ENCODE data around the gene CA4. TPM values are rescaled to one million over a fixed set of nuclear protein-coding genes. Genes with fewer than 3 reads are reported as not detected.
A peak's percentile ranks its signal among the peaks of the same experiment; 100 is the strongest.

Gene CA4
- total RNA-seq, 4 donors from 2014 or later = 1.5 to 3.5 (median 2.0) TPM

DNA sequence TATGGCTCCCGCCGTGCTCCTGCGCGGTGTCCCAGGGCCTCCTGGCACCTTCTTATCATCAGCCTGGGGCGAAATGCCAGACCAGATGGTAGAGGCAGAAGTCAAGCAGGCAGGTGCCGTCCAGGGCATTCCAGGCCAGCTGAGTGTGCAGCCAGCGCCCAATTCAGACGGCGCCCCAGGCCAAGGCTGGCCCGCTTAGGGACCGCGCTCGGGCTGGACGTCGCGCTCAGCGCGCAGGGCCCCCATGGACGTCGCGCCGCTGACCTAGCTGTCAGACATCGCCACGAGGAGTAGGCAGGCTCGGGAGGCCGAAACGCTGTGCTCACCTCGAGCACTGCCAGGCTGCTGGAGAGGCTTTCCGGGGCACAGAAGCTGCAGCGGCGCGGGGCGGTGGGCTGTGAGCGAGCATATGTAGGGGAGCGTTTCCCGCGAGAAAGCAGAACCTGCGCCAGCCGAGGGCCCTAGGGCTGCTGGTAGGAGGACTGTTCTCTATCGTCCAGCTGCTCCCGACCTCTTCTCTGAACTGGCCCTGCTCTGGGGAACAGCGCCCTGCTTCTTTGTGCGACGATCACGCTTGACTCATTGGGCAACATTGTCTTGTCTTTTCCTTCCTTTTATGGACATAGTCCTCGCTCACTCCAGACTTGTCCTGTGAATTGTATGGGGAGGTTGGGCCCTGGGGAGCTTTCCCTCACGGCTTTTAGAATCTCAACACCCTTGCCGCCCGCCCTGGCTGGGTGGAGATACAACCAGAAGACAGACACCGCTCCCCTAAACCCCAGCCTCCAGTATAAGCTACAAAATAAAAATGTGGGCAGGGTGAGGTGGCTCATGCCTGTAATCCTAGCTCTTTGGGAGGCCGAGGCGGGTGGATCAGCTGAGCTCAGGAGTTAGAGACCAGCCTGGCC, 8.4 kb upstream of the CA4 start:
- DNase-seq (ENCODE audit: low spot score in 2 of 2) = no peak
- no peak for TF ChIP-seq POLR2A (IDR thresholded peaks at IDR 0.05)
- TF ChIP-seq, protein P1, sequence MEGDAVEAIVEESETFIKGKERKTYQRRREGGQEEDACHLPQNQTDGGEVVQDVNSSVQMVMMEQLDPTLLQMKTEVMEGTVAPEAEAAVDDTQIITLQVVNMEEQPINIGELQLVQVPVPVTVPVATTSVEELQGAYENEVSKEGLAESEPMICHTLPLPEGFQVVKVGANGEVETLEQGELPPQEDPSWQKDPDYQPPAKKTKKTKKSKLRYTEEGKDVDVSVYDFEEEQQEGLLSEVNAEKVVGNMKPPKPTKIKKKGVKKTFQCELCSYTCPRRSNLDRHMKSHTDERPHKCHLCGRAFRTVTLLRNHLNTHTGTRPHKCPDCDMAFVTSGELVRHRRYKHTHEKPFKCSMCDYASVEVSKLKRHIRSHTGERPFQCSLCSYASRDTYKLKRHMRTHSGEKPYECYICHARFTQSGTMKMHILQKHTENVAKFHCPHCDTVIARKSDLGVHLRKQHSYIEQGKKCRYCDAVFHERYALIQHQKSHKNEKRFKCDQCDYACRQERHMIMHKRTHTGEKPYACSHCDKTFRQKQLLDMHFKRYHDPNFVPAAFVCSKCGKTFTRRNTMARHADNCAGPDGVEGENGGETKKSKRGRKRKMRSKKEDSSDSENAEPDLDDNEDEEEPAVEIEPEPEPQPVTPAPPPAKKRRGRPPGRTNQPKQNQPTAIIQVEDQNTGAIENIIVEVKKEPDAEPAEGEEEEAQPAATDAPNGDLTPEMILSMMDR (IDR thresholded peaks at IDR 0.05) = no peak
- no peak overlapping the region for H3K4me3 ChIP-seq (ENCODE audit: low read depth, poor library complexity, severe bottlenecking)
- WGBS, 2 donors = 8 to 15% methylated on average over 39 to 46 of the region's 52 CpGs
- intact Hi-C loops (cut with DNase I; ENCODE audit: low total_unique reads) = no loop called here

DNA sequence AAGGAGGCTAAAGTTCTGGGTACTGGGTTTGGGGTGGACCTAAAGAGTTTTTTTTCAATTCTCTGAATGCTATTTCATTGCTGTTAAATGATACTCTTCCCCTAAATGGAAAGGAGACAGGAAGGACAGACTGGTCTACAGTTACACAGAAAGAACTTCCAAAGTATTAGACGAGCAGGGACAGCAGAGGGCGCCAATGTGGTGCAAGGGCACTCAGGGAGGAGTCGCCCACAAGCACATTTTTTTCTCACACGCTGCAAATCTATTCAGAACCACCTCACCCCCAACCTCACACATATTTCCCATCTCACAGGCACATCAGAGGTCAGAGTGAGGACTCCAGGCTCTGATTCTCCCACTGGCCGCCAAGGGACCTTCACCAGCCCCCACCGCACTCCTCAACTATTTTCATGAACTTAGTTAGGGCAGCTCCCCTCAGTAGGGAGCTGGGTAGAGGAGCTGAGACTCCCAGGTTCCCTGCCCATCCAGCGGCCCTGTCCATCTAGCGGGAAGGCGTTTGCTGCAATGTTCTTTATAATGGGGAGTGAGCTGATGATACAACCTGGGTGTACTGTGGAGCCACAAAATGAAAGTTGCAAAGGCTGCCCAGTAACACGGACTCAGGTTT, 6.8 kb upstream of the CA4 start:
- 10 to 11% methylated on average over 10 of the region's 10 CpGs for WGBS, 2 donors
- no peak for TF ChIP-seq POLR2A (IDR thresholded peaks at IDR 0.05)
- TF ChIP-seq, protein P1 (IDR thresholded peaks at IDR 0.05) = no peak
- DNase-seq (ENCODE audit: low spot score in 2 of 2) = peak; percentile 59 to 93
- intact Hi-C loops (cut with DNase I; ENCODE audit: low total_unique reads) = no loop called here
- no peak overlapping the region for H3K4me3 ChIP-seq (ENCODE audit: low read depth, poor library complexity, severe bottlenecking)

DNA sequence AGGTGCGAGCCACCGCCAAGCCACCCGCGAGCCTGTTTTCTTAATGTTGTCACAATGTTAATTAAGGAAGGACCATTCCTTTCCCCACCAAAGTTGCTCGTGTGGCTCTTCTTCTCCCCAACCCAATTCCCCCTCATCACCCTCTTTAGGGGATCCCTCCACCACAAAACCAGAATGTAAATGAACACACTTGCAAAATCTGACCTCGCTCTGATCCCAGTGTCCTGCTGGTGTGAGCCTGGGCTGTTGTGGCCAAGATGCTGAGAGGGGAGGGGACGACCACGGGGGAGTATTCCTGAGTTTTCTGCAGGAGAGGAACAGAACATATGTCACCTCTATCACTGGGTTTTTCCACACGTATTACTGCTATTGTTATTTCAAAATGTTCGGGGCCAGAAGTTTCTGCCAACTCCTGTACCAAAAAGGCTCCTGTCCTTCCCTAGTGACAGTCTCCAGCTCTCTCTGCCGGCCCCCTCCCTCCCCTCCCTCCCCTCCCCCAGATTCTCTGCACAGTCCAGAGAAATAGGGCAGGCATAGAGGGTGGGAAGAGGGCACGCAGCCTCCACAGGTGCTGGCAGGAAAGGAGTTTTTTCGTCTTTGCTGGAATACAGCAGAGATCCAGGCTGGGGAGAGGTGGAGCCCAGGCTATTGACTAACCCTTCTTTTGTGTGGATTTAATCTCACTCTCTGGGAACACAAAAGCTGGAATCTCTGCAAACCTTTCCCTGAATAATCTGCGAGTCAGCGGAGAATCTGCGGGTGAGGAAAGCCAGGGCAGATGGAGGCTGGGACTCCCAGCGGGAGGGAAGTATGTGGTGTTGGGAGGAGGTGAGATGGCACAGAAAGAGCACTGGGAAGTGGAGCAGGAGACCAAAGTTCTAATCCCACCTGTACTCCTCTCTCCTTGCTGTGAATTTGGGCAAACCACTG, 4.5 kb upstream of the CA4 start:
- DNase-seq (ENCODE audit: low spot score in 2 of 2) = no peak
- intact Hi-C loops (cut with DNase I; ENCODE audit: low total_unique reads) = no loop called here
- TF ChIP-seq, protein P1 (IDR thresholded peaks at IDR 0.05) = no peak
- no peak for TF ChIP-seq POLR2A (IDR thresholded peaks at IDR 0.05)
- no peak overlapping the region for H3K4me3 ChIP-seq (ENCODE audit: low read depth, poor library complexity, severe bottlenecking)
- 42 to 45% methylated on average over 17 of the region's 17 CpGs for WGBS, 2 donors

DNA sequence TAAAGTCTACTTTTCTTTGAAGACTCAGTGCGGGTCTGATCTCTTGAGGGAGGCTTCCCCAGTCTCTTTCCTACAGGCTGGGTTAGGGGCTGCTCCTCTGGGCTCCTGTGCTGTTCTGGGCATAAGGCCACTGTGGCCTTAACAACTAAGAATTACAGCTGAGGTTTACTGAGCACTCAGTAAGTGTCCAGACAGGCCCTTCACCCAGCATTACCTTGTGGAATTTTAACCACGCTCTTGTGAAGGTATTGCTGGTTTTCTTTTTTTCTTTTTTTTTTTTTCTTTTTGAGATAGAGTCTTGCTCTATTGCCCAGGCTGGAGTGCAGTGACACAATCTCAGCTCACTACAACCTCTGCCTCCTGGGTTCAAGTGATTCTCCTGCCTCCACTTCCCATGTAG, 3.6 kb upstream of the CA4 start:
- TF ChIP-seq, protein P1 (IDR thresholded peaks at IDR 0.05) = no peak
- no peak for TF ChIP-seq POLR2A (IDR thresholded peaks at IDR 0.05)
- intact Hi-C loops (cut with DNase I; ENCODE audit: low total_unique reads) = no loop called here
- no peak overlapping the region for H3K4me3 ChIP-seq (ENCODE audit: low read depth, poor library complexity, severe bottlenecking)
- no peak for DNase-seq (ENCODE audit: low spot score in 2 of 2)
- 70 to 83% methylated on average over 2 of the region's 2 CpGs for WGBS, 2 donors

DNA sequence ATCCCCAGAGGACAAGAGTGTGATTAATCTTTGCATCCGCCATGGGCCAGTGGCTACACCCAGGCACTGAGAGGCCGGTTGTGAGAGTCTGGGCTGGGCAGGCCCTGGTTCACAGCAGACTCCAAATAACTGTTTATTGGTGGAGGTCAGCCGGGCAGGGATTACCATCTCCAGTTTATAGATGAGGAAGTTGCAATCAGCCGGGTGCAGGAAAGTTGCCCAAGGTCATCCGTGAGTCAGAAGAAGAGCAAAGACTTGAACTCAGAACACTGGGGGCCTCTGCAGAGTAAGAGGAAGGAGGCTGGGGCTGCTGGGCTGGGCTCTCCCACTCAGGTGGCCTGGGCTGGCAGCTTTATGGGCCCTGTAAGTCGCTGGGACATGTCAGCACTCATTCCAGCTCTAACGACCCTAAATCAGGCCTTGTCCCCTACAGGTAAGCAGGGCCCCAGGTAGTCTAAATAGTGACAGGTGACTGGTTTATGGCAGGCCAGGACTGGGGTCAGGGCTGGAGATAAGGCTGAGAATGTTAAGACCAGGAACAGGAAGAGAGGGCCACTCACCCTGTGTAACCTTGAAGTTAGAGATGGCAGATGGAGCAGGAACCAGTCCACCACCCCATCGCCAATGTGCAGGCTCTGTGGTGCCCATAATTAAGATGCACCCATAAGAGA, 2.1 kb upstream of the CA4 start:
- no peak overlapping the region for H3K4me3 ChIP-seq (ENCODE audit: low read depth, poor library complexity, severe bottlenecking)
- WGBS, 2 donors = 76 to 78% methylated on average over 8 of the region's 8 CpGs
- TF ChIP-seq POLR2A (IDR thresholded peaks at IDR 0.05) = no peak
- TF ChIP-seq, protein P1 (IDR thresholded peaks at IDR 0.05) = no peak
- intact Hi-C loops (cut with DNase I; ENCODE audit: low total_unique reads) = no loop called here
- DNase-seq (ENCODE audit: low spot score in 2 of 2) = no peak

Measured in lower leg skin (tissue), 4 donors.